NOMO-1 treated with DMSO at 0.1 percent for 48 hours (cell line): ENCODE measurements around the gene RARA.

Source experiments
- DNase-seq: peaks from one replicate; lab custom pipeline; 2025; ENCODE audit not compliant: unreplicated experiment; lab: John Stamatoyannopoulos, UW

The RARA gene

DNA sequence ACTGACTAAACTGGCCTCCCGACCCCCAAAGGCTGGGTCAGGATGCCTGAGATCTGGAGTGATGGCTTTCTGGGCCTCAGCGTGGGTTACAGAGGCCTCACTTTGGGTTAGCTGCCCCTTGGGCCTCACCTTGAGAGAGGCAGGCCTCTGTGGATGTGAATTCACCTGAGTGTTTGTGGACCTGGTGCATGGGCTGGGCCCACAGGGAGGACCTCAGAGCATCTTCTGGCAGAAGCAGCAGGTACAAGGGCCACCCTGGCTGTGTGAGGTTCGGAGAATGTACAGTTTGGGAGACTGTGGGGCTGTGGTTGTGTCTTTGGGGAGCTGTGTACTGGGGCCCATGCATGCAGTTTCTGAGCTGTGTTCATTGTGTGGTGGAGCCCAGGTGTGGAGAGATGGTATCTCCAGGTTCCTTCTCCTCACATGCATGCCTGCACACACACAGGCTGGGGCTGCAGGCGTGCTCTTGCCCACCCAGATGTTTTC lies 18.3 kb downstream of the RARA start:
- no peak for DNase-seq

DNA sequence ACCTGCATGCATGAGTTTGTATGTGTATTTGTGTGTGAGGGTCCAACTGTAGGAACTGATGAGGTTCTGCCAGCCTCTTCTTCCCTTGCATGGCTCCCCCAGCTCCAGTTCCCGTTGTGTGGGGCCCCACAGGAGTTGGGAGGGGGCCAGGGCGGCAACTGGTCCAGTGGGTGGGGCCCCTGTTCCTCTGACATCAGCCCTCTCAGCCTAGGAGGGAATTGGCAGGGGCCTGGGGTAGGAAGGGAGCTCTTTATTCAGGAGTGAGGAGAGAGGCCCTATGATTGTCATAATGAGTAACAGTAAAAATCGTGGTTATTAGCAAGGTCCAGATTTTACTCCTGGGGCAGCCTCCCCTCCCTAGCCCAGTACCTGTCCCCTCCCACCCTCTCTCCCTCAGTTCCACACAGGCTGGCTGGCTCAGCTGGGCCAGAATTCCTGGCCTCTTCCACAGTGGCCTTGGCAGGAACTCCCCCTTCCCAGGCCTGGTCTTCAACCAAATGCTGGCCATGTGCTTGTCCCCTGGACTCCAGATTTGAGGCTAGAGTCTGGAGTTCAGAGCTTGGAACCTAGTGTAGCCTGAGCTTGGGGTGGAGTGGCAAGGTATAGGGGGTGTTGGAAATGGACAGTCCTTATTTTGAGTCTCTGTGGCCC lies 18.9 kb downstream of the RARA start:
- no peak for DNase-seq

GRCh38 chr17:40328386-40328766 lies 19.4 kb downstream of the RARA start:
- peak; percentile 52 for DNase-seq

GRCh38 chr17:40329839-40330794 lies 21.1 kb downstream of the RARA start:
- DNase-seq: peak; percentile 82

DNA sequence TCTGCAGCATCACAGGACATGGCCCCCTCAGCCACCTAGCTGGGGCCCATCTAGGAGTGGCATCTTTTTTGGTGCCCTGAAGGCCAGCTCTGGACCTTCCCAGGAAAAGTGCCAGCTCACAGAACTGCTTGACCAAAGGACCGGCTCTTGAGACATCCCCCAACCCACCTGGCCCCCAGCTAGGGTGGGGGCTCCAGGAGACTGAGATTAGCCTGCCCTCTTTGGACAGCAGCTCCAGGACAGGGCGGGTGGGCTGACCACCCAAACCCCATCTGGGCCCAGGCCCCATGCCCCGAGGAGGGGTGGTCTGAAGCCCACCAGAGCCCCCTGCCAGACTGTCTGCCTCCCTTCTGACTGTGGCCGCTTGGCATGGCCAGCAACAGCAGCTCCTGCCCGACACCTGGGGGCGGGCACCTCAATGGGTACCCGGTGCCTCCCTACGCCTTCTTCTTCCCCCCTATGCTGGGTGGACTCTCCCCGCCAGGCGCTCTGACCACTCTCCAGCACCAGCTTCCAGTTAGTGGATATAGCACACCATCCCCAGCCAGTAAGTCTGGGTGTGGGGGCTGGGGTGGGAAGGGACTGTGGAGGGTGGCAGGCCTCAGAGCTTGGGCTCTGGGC lies 22.0 kb downstream of the RARA start:
- DNase-seq: no peak

DNA sequence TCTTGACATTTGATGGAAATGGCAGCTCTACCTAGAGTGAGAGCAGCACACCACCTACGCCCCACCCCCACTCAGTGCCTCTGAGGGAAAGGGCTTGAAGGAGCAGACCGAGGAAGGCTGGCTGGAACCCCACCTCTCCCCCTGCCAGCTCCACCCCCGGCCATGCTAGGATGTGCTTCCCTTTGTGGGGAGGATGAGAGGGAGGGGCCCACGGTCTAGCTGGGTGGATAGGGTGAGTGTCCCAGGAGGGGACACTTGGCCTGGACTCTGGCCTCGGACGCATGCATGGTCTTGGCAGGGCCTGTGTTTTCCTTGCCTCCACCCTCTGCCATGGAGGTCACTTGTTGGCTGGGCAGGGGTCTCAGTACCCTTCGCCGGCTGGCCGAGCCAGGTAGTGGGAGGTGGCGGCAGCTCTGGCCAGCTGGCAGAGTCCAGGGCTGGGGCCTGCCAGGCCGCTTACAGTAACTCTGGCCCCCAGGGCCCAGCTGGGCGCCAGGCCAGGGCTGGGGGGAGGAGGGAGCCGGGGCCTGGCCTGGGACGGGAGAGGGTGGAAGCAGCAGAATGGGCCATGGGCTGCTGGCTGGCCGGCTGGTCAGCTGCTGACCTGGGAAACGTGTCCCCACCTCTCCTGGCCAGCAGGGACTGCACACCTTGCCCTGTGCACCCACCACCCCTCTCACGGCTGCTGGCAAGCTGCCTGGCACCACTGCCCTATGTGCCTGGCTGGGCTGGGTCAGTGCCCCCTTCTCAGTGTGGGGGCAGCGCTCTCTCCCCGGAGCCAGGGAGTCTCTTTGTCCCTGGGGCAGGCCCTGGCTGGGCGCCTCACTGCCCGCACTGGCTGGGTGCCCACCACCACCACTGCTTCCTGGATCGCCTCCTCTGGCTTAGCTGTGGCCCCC lies 23.0 kb downstream of the RARA start:
- no peak for DNase-seq

DNA sequence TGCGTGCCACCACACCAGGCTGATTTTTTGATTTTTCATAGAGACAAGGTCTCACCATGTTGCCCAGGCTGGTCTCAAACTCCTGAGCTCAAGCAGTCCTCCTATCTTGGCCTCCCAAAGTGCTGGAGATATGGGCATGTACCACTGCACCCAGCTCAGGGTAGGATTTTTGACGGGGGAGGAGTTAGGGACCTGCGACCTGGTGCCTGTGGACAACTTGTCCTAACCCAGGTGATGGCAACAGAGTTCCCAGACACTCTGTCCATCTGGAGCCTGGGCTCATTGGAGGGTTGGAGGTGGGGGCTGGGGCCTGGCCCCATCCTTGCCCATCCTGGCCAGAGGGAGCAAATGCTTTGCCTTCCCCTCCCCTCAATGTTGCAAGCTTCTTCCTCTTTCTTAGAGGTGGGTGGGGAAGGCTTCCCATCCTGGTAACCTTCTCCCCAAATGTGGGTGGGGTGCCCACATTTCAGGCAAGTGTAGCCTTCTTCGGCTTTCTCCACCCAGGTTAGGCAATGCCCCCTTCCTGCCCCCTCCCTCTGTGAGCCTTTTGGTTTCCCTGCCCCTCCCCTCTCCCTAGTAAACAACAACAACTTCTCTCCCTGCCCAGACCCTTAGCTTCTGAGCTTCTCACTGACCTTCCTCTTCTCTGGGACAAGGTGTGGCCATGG lies 24.9 kb downstream of the RARA start:
- DNase-seq: peak; percentile 67

DNA sequence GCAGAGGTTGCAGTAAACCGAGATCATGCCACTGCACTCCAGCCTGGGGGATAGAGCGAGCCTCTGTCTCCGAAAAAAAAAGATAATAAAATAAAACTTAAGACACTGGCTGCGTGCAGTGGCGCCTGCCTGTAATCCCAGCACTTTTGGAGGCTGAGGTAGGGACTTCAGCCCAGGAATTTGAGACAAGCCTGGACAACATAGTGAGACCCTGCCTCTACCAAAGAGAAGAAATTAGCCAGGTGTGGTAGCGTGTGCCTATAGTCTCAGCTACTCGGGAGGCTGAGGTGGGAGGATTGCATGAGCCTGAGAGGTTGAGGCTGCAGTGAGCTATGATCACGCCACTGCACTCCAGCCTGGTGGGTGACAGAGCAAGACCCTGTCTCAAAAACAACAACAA lies 26.6 kb downstream of the RARA start:
- DNase-seq: no peak

DNA sequence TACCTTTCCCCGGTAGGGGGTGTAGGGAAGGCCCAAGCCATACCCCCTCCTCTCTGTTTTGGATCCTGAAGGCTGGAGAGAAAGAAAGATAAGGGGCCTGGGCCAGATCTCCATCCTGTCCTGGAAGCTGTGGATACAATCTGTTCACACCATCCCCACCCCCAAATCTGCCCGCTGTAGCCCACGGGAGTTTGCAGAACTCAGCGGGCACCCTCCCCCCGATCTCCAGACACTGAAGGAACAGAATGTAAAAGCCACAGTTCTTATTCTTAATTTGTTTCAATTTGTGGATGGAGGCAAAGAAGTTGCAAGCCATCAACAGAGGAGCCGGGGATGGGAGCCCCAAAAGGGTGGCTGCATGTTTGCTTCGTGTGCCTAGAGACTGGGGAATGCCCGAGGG lies 28.4 kb downstream of the RARA start:
- DNase-seq: no peak

- peak; percentile 53 for DNase-seq
Observed at GRCh38 chr17:40338058-40338457, 29.1 kb downstream of the RARA start.

- DNase-seq: no peak
Observed at GRCh38 chr17:40338941-40339649, 30.1 kb downstream of the RARA start.

DNA sequence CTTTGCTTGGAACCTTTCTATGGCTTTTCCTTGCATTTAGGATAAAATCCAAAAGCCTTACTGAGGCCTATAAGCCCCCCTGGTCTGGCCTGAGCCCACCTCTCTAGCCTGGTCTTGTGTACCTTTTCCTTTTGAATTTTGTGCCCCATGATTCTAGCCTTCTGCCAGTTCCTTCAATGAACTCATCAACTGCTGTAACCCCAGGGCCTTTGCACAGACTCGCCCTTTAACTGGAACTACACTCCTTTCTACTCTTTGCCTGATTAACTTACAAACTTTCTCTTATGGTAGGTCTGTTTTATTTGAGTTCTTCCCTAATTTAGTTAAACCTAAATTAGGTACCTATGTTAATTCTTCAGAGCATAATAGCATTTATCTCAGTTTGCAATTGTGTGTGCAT lies 31.3 kb downstream of the RARA start:
- DNase-seq: no peak

GRCh38 chr17:40340880-40341807 lies 32.2 kb downstream of the RARA start:
- DNase-seq: peak; percentile 80

DNA sequence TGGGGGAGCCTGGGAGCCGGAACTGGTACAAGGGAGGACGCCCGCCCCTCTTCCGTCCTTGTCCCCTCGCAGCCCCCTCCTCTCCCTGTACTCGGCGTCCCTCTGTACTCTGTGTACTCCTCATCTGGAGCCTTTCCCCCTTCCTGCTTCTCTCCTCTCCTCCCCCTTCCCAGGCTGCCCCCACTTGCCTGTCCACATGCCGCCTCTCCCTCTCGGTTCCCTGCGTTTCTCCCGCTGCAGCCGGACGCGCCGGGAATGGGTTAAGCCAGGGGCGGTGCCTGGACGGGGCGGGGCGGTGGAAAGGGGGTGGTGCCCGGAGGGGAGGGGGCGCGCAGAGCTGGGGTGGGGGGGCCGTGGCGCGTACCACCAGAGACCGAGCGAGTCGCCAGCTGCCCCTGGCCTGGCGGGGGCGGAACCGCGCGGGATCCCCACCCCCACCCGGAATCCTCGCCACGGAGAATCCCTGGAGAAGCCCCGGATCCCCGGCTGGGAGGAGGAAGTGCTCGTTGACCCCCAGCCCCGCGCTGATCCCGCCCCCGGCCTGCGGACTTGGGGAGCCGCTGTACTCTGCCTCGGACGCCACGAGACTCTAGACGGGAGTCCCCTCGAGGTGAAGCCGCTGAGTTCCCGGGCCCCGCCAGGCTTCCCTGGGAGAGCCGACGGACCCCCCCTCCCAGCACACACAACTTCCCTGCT lies 33.0 kb downstream of the RARA start:
- DNase-seq: no peak

- DNase-seq: no peak
Observed at GRCh38 chr17:40342504-40343218, 33.7 kb downstream of the RARA start.

DNA sequence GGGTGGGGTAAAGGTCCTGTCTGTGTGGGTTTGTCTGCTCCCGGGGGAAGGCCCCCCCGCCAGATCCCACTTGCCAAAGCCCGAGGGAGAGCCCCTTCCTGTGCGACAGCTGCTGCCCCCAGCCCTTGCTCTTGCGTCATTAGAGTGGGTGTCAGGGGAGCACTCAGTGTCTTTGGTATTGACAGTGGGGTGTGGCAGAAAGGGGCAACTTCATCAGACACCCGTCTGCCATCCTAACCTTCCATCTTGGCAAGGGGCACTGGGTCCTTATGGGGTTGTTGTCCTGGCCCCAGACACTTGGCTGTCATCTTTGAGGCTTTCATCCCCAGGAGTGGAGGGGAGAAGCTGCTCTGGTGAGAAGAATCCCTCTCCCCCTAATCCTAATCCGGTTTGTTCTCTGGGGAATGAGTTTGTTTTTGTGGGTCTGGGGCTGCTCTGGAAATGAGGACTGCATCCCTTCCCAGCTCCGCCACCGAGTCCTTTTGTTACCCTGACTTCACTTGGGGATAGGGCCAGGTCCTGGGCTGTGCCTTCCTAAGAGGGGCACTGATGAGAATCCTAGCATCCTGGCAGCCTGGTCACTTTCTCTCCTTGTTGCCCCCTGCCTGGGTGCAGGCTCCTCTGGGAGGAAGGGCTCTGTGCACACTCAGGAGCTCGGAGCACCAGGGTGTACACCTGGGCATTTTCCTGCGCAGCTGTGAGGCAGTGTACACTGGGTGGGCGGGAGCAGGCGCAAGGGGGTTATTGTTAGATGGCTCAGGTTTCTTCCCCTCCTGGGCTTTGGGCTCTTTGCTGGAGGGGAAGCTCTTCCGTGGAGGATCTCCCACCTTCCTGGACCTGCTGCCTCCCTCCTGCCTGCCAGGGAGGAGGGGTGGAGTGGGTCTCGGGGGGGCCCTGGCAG lies 34.5 kb downstream of the RARA start:
- DNase-seq: no peak
